Mucosa of gallbladder (tissue), 1 donor: ENCODE results near the gene DIPK1A. TPM values are rescaled to one million over a fixed set of nuclear protein-coding genes. Genes with fewer than 3 reads are reported as not detected.
"Not testable (repeated sequence)": the region's sequence is repeated elsewhere in the genome, so short reads cannot be mapped to it uniquely, and the experiment has no call there.

Source experiments
- DNase-seq: peaks from one replicate; pipeline ENCODE4 v3.0.0-alpha.2; 2020; ENCODE audit warnings: low spot score
- total RNA-seq: library from RNA; stranded (reverse); gene quantifications from one replicate; pipeline ENCODE4 v1.2.1, GENCODE V29; 2021
- donor health status: DM: no; HTN: no; CAD: no.

Gene DIPK1A
- total RNA-seq, 1 donor from 2014 or later = 17.8 TPM

DNA sequence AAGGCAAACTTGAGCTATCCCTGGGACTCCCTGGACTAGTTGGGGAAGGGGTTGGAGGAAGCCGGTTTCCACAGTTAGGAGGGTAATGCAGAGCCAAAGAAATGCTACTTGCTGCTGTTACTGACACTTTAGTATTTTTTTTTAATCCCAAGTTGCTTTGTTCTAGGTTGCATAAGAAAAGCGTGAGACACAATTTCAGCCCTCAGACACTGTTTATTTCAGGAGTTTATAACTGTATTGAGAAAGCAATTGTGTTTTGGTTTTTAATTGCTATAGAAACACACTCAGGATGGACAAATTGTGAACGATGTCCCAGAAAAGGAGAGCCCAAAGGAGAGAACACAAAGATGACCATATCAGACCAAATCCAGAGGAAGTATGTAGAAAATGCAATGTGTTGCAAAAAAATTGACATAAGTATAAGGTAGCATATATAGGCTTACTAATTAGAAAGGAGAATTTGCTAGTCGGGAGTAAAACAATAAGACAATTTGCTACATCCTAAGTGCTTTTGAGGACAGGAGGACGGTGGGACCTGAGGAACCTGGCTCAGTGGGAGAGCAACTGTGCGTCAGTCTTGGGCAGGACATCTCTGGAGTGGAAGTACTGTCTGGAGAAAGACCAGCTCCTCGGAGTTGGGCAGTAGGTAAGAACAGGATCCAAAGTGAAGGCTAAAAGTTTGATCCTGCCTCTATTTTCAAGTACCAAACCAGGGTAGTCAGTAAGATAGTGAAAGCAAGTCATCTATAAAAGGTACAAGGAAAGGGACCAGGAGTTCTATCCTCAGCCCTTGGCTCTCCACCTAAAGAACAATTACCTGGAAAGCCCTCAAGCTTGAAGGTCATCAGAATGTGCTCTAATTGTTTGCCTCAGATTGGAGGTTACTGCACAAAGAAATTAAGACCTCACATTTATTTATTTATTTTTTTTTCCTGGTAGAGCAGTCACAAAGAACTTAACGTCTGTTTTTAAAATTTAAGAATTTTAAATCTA lies 39.9 kb downstream of the DIPK1A start:
- DNase-seq = no peak

GRCh38 chr1:92916899-92917298 lies 44.4 kb downstream of the DIPK1A start:
- no peak for DNase-seq

GRCh38 chr1:92915547-92915946 lies 45.7 kb downstream of the DIPK1A start:
- DNase-seq = no peak

GRCh38 chr1:92913093-92913819 lies 48.0 kb downstream of the DIPK1A start:
- no peak for DNase-seq

- DNase-seq = no peak
These were observed 51.2 kb downstream of the DIPK1A start for GRCh38 chr1:92910081-92910480.

DNA sequence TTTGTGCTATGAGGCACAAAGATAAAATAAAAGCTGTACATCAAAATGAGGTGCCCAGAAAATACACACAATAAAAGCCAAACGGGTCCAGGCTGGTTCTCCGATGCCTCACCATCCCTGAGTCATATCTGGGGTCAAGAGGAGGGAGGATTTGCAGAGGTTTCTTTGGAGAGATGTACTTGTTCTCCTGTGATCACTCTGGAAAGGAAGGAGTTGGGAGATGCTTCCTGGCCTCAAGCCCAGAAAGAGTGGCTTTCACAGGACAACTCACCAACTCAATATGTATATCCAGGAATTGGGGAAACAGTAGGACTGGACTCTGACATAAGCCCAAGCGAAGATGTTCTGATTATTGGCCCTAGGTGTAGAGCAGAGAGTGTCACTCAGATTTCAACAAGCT lies 51.9 kb downstream of the DIPK1A start:
- DNase-seq = no peak

GRCh38 chr1:92907949-92908684 lies 53.1 kb downstream of the DIPK1A start:
- no peak for DNase-seq

DNA sequence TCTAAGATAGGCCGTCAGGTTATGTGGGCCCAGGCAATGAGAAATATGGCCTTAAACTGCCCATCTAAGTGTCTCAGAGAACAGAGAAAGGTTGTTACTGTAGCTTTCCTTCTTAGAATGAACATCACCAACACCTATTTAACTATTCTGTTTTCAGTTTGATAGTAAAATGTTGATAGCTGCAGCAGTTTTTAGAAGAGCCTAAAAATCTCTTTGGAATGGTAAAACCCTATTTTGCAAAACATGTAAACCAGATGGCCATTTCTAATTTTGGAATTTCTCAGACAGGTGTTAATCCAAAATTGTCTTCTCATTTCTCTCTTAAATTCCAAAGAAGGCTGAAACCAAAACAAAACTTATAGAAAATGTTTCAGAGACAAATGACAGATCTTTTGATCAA lies 57.5 kb downstream of the DIPK1A start:
- no peak for DNase-seq

DNA sequence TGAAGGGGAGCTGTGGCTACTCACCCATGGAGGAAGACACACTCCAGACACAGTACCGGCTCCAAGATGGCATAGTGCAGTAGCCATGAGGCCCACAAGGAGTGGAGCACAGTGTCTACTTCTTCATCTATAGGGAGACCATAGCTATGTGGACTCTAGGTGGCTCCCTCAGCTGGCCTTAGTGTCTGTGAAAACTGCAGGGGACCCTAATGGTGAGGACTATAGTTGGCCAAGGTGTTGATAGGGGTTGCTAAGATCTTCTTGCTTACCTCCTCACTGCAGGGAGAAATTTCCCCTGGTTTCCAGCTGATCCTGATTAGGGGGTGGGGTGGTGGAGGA lies 58.9 kb downstream of the DIPK1A start:
- DNase-seq = no peak

GRCh38 chr1:92901699-92902405 lies 59.4 kb downstream of the DIPK1A start:
- no peak for DNase-seq

- DNase-seq = no peak
These were observed 60.1 kb downstream of the DIPK1A start for GRCh38 chr1:92901126-92901525.

GRCh38 chr1:92900539-92900938 lies 60.7 kb downstream of the DIPK1A start:
- no peak for DNase-seq

DNA sequence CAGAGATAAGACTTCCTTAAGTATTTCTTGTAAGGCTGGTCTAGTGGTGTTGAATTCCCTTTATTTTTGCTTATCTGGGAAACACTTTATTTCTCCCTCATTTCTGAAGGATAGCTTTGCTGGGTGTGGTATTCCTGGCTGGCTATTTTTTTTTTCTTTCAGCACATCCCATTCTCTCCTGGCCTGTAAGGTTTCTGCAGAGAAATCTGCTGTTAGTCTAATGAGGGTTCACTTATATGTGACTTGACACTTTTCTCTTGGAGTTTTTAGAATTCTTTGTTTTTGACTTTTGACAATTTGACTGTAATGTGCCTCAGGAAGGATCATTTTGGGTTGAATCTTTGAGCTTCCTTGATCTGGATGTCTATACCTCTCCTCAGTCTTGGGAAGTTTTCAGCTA lies 61.5 kb downstream of the DIPK1A start:
- no peak for DNase-seq

DNA sequence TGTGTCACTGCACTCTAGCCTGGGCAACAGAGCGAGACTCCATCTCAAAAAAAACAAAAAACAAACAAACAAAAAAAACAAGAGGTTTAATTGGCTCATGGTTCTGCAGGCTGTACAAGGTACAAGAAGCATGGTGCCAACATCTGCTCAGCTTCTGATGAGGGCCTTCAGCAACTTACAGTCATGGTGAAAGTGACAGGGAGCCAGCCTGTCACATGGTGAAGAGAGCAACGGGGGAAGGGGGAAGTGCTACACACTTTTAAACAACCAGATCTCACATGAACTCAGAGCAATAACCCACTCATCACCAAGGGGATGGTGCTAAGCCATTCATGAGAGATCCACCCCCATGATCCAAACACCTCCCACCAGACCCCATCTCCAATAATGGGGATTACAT lies 63.2 kb downstream of the DIPK1A start:
- not testable (repeated sequence) for DNase-seq

GRCh38 chr1:92887465-92887864 lies 73.8 kb downstream of the DIPK1A start:
- no peak for DNase-seq

GRCh38 chr1:92886886-92887419 lies 74.3 kb downstream of the DIPK1A start:
- no peak for DNase-seq

GRCh38 chr1:92884195-92884594 lies 77.1 kb downstream of the DIPK1A start:
- no peak for DNase-seq

- no peak for DNase-seq
These were observed 78.0 kb downstream of the DIPK1A start for GRCh38 chr1:92883297-92883696.

DNA sequence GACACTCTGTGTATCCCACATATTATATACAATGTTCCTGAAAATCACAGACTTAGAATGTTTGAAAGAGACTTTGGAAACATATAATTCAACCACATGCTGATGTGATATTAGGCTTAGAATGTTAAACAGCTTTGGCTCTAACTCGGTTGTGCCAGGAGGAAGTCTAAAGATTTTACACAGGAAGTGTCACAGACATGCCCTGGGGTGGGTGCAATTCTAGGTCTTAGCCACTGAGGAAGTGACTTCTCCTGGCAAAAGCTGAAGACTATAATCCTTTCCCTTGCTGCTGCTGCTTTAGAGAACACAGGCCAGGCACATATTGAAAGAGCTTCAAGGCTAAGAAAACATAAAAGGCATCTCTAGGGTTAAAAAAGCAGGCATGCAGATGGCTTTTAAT lies 78.4 kb downstream of the DIPK1A start:
- no peak for DNase-seq

GRCh38 chr1:92881391-92881790 lies 79.9 kb downstream of the DIPK1A start:
- no peak for DNase-seq

DNA sequence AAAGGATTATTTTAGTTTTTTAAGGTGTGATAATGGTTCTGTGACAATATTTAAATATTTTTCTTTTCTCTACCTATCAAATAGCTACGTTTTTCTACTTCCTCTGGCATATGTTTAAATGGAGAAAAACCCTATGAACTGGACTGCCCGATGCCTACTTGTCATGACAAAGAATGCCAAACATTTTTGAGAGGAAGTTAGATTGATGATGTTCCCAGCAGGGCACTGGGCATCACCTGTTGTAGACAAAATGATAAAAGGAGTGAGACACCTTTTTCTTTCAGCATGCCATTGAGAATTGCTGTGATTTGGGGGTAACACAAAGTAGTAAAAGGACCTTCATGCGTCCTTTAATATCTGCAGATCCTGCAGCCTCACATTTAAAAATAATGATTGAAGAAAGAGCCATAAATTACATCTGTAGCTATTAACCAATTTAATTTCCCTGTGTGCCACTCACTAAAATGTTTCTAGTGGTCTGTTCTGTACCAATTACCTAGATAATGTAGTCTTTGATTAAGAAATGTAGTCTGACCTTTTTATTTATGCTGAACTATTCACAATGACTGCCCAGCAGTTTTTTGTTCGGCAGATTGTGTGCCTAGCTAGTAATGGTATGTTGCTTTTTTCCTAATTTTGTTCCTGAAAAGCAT lies 81.8 kb downstream of the DIPK1A start:
- DNase-seq = no peak
